ENCODE data around the gene MED25. TPM values are rescaled to one million over a fixed set of nuclear protein-coding genes. Genes with fewer than 3 reads are reported as not detected.

Gene MED25
- total and polyA plus RNA-seq, 2 of the 4 experiments (the other 2 are of a cell fraction) = 4.7 to 38.5 TPM

DNA sequence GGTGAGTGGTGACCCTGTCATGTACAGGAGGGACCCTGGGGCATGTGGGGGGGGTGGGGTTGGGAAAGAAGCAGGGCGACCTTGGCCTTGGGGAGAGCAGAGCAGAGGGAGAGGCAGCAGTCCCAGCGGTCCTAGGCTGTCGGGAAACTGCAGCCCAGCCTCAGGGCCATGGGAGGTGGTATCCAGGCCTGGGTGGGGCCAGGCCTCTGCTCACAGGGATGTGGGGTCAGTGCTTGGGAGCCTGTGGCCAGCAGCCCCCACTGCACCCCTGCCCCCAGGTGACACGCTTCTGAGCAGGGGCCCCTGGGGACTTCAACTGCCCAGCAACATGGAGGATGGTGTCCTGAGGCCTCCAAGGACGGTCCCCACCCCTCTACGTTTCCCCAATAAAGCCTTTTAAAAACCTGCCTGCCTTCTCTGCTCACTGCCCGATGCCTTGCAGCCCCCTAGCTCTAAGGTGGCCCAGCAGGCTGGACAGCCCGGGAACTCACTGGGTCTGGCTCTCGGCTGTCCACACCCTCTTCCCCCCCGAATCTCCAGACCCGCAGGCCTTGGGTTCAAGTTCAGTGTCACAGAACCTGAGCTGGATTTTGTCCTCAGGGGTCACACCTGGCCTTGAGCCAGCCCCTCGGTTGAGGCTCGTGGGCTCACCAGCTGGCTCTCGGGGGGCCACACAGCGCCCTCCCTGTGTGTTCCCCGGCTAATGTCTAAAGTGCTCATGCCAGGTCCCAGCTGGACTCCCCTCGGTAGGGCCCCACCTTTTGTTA, 42.4 kb downstream of the MED25 start (continued):
- TF ChIP-seq MAZ (IDR thresholded peaks at IDR 0.05; ENCODE audit: borderline replicate concordance, low read depth, low read length) = no peak

DNA sequence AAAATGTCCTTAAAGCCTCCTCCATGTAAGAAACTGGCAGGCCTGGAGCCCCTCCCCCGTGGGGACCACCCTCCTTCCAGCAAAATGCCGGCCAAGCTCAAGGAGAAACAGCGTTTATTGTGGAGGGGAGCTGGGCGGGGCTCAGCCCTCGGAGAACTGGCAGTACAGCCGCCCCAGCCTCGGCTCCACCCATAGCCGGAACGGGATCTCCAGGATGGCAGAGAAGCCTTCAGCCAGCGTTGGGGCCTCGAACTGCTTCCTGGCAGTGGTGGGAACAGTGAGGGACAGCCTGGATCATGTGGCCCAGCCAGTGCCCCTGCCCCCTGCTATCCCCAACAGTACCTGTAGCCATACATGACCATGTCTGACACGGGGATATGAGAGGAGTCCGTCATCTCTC, 43.0 kb downstream of the MED25 start:
- H3K23ac ChIP-seq (ENCODE audit: low read depth, low read length) = no peak overlapping the region
- peaks cover 17 to 75% of the 10 kb centered on the region in 2 experiments for H3K79me1 ChIP-seq (ENCODE audit: low read depth in 1 of 2, low read length in 2 of 2)
- H3K18ac ChIP-seq (ENCODE audit: low read depth, low read length) = no peak overlapping the region
- H2BK15ac ChIP-seq (ENCODE audit: low read depth, low read length) = no peak overlapping the region
- H3K9ac ChIP-seq (ENCODE audit: low read depth, low read length) = no peak overlapping the region
- in situ Hi-C loops (cut with MboI; ENCODE audit: low sequenced_read_pairs) (no loop called here), intact Hi-C loops (cut with micrococcal nuclease) (no loop called here), dilution Hi-C loops (cut with HindIII; ENCODE audit: low sequenced_read_pairs, unreplicated experiment) (no loop called here)
- TF ChIP-seq FOS (IDR thresholded peaks at IDR 0.05; ENCODE audit: low read depth, low read length) (no peak), MXI1 (IDR thresholded peaks at IDR 0.05; ENCODE audit: borderline replicate concordance, low read depth, low read length) (no peak), NFE2L2 (IDR thresholded peaks at IDR 0.05; ENCODE audit: low read depth, low read length) (no peak), POLR2A (IDR thresholded peaks at IDR 0.05; ENCODE audit: low read depth, low read length) (no peak), MAZ (IDR thresholded peaks at IDR 0.05; ENCODE audit: borderline replicate concordance, low read depth, low read length) (no peak), CHD1 (IDR thresholded peaks at IDR 0.05; ENCODE audit: low read depth, low read length) (no peak), RCOR1 (IDR thresholded peaks at IDR 0.05; ENCODE audit: insufficient replicate concordance, low read length) (no peak)
- TF ChIP-seq, protein P1, sequence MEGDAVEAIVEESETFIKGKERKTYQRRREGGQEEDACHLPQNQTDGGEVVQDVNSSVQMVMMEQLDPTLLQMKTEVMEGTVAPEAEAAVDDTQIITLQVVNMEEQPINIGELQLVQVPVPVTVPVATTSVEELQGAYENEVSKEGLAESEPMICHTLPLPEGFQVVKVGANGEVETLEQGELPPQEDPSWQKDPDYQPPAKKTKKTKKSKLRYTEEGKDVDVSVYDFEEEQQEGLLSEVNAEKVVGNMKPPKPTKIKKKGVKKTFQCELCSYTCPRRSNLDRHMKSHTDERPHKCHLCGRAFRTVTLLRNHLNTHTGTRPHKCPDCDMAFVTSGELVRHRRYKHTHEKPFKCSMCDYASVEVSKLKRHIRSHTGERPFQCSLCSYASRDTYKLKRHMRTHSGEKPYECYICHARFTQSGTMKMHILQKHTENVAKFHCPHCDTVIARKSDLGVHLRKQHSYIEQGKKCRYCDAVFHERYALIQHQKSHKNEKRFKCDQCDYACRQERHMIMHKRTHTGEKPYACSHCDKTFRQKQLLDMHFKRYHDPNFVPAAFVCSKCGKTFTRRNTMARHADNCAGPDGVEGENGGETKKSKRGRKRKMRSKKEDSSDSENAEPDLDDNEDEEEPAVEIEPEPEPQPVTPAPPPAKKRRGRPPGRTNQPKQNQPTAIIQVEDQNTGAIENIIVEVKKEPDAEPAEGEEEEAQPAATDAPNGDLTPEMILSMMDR (conservative IDR thresholded peaks at IDR 0.05; ENCODE audit: low read depth, low read length) = no peak
- peaks cover 75% of the 10 kb centered on the region for H3K36me3 ChIP-seq (ENCODE audit: control insufficient read depth, insufficient read depth, low read length)
- POLR2A ChIA-PET (ENCODE audit: unreplicated experiment) = interaction anchor here (0.5 kb wide), 1 partner anchor 391 kb away, joined by 3 read pairs; no protein-coding TSS in a partner anchor
- no peak overlapping the region for H2AFZ ChIP-seq (replicated peaks; ENCODE audit: low read length, poor library complexity)
- H4K91ac ChIP-seq (ENCODE audit: insufficient read depth, low read depth, low read length) = no peak overlapping the region
- H3K4me3 ChIP-seq (ENCODE audit: insufficient read depth, low read depth, low read length) = no peak overlapping the region
- H3K27ac ChIP-seq (ENCODE audit: insufficient read depth, low read length) = no peak overlapping the region
- H3K56ac ChIP-seq (ENCODE audit: extremely low read depth, insufficient read depth, low read length) = no peak overlapping the region
- H3K9me3 ChIP-seq (ENCODE audit: control insufficient read depth, insufficient read depth, low read length) = no peaks in the 10 kb centered on the region
- no peak overlapping the region for H3K4ac ChIP-seq (ENCODE audit: low read depth, low read length)
- BruUV-seq (replicated peaks) = no TSS peak
- no peaks in the 10 kb centered on the region for H3K27me3 ChIP-seq (ENCODE audit: control insufficient read depth, insufficient read depth, low read length)
- no peak overlapping the region for H2BK20ac ChIP-seq (ENCODE audit: low read depth, low read length)
- H3K4me1 ChIP-seq (ENCODE audit: control insufficient read depth, insufficient read depth, low read length) = peaks cover 11% of the 10 kb centered on the region
- H4K20me1 ChIP-seq (ENCODE audit: insufficient read depth, low read length) = peaks cover 51% of the 10 kb centered on the region
- no CpG with 5 or more reads among the region's 13 CpGs for WGBS, 2 experiments (ENCODE audit: extremely low coverage in 2 of 2, insufficient read length in 1 of 2)
- peak overlapping the region; percentile 3 for H2AK9ac ChIP-seq (replicated peaks; ENCODE audit: low read depth, low read length, poor library complexity)
- H3K4me2 ChIP-seq (ENCODE audit: low read depth, low read length) = no peak overlapping the region
- H3K9me1 ChIP-seq (ENCODE audit: insufficient read depth, low read length) = peaks cover 7% of the 10 kb centered on the region
- DNase-seq = no peak
- no peak overlapping the region for H4K5ac ChIP-seq (ENCODE audit: low read depth, low read length)
- no peak overlapping the region for H2BK120ac ChIP-seq (ENCODE audit: low read depth, low read length)
- CTCF ChIA-PET = no interaction called here
- no peak overlapping the region for H3K14ac ChIP-seq (replicated peaks; ENCODE audit: low read depth, low read length)
- no peak overlapping the region for H2BK5ac ChIP-seq (ENCODE audit: low read depth, low read length, poor library complexity, severe bottlenecking)
- no peak for ATAC-seq (ENCODE audit: low read depth)
- peak overlapping the region in 1 of 2 experiments; percentile 4; a peak in 1 of 4 replicates for H4K8ac ChIP-seq (ENCODE audit: low read depth in 2 of 2, low read length in 2 of 2)
- H2AK5ac ChIP-seq (ENCODE audit: low read depth, low read length) = 0 out of 2 replicates have a peak overlapping the region, but pooled peaks have one; percentile 31

All from IMR-90 (cell line).